BJ (cell line): ENCODE results near the gene ARHGAP26. TPM values are rescaled to one million over a fixed set of nuclear protein-coding genes. Genes with fewer than 3 reads are reported as not detected.

Experiments used
- CTCF ChIA-PET: fragments of 350-600 bp; formaldehyde crosslinking; extraction: SDS; loops from one replicate; lab custom pipeline; 2021; ENCODE audit warnings: antibody characterized with exemption, inconsistent platforms; lab: Yijun Ruan, JAX
- POLR2A ChIA-PET: fragments of 300-600 bp; sonication (Branson Sonifier 250); formaldehyde crosslinking; extraction: SDS; loops from one replicate; lab custom pipeline; 2021; ENCODE audit warnings: antibody characterized with exemption; lab: Charles Lee
- DNase-seq: peaks from one replicate; pipeline ENCODE4 v3.0.0-alpha.2; 2011; ENCODE audit warnings: low read depth
- H3K27me3 ChIP-seq: 2 replicates; pipeline ENCODE4 v1.6.0; 2011; ENCODE audit warnings: low read length; ENCODE audit not compliant: control insufficient read depth, insufficient read depth
- H3K36me3 ChIP-seq: 2 replicates; pipeline ENCODE4 v1.5.1; 2011; ENCODE audit warnings: low read length; ENCODE audit not compliant: control insufficient read depth, insufficient read depth
- H3K4me3 ChIP-seq: 2 replicates; pipeline ENCODE4 v1.5.1; 2011; ENCODE audit warnings: low read depth, mild to moderate bottlenecking, control low read depth, low read length
- CTCF ChIP-seq: IDR thresholded peaks from 2 replicates; pipeline ENCODE4 v1.5.1; 2011; ENCODE audit warnings: low read depth, mild to moderate bottlenecking, control low read depth, inconsistent platforms, low read length, moderate library complexity; ENCODE audit not compliant: insufficient read depth
- polyA plus RNA-seq: library from polyadenylated mRNA; depleted of rRNA; stranded (reverse); fragments of >200 nt; gene quantifications from 2 replicates; pipeline ENCODE4 v1.2.3, GENCODE V29; 2011

Gene ARHGAP26
- polyA plus RNA-seq, 1 experiment = 4.8 TPM

GRCh38 chr5:142748568-142749249 lies 21.5 kb upstream of the ARHGAP26 start:
- H3K4me3 ChIP-seq = no peak overlapping the region
- DNase-seq = no peak
- 0 out of 2 replicates have a peak, but pooled peaks have one; percentile 18 for TF ChIP-seq CTCF
- CTCF ChIA-PET = interaction anchor here (0.7 to 3.2 kb wide), 10 partner anchors 21 to 283 kb away, joined by 3 to 14 read pairs (median 4); no protein-coding TSS in a partner anchor
- H3K36me3 ChIP-seq = no peaks in the 10 kb centered on the region
- no peaks in the 10 kb centered on the region for H3K27me3 ChIP-seq
- POLR2A ChIA-PET = interaction anchor here (0.7 kb wide), 1 partner anchor 1443 kb away, joined by 3 read pairs; no protein-coding TSS in a partner anchor

GRCh38 chr5:142749321-142749720 lies 20.9 kb upstream of the ARHGAP26 start:
- Histone ChIP-seq H3K27me3 (no peaks in the 10 kb centered on the region), H3K36me3 (no peaks in the 10 kb centered on the region), H3K4me3 (no peak overlapping the region)
- ChIA-PET POLR2A (no interaction called here), CTCF (interaction anchor here (0.8 to 2.3 kb wide), 8 partner anchors 20 to 283 kb away, joined by 3 to 7 read pairs (median 4); no protein-coding TSS in a partner anchor)
- DNase-seq = no peak
- TF ChIP-seq CTCF = no peak

- POLR2A ChIA-PET = interaction anchor here (1.0 kb wide), 1 partner anchor 12 kb away, joined by 5 read pairs; no protein-coding TSS in a partner anchor
- Histone ChIP-seq H3K4me3 (no peak overlapping the region), H3K27me3 (peaks cover 2% of the 10 kb centered on the region; the same call in 1 of the 2 replicates), H3K36me3 (no peaks in the 10 kb centered on the region)
- TF ChIP-seq CTCF = no peak
- no peak for DNase-seq
- CTCF ChIA-PET = interaction anchor here (0.8 to 4.7 kb wide), 6 partner anchors 16 to 136 kb away, joined by 3 to 23 read pairs (median 6); partner anchors contain the start of gene ARHGAP26
These were observed 17.0 kb upstream of the ARHGAP26 start for GRCh38 chr5:142753116-142753631.

- no peak for DNase-seq
- ChIA-PET POLR2A (interaction anchor here (1.0 kb wide), 1 partner anchor 13 kb away, joined by 5 read pairs; no protein-coding TSS in a partner anchor), CTCF (interaction anchor here (0.6 to 4.7 kb wide), 6 partner anchors 15 to 127 kb away, joined by 3 to 23 read pairs (median 6); partner anchors contain the start of gene ARHGAP26)
- H3K36me3 ChIP-seq = no peaks in the 10 kb centered on the region
- no peak for TF ChIP-seq CTCF
- H3K4me3 ChIP-seq = no peak overlapping the region
- peaks cover 2% of the 10 kb centered on the region; the same call in 1 of the 2 replicates for H3K27me3 ChIP-seq
These were observed 16.1 kb upstream of the ARHGAP26 start for GRCh38 chr5:142754031-142754430.

- Histone ChIP-seq H3K36me3 (no peaks in the 10 kb centered on the region), H3K27me3 (peaks cover 4% of the 10 kb centered on the region; the same call in 1 of the 2 replicates), H3K4me3 (no peak overlapping the region)
- no peak for TF ChIP-seq CTCF
- POLR2A ChIA-PET = no interaction called here
- DNase-seq = no peak
- CTCF ChIA-PET = interaction anchor here (0.7 to 1.0 kb wide), 2 partner anchors 13 to 39 kb away, joined by 3 read pairs; no protein-coding TSS in a partner anchor
These were observed 13.6 kb upstream of the ARHGAP26 start for GRCh38 chr5:142756576-142756975.
